ENCODE results near the gene CCDC17.

The CCDC17 gene

GRCh38 chr1:45623972-45624371 is at the start of gene CCDC17:
TSS of gene CCDC17 (minus strand) at chr1:45624054. CDS start at chr1:45623909, 145 bp downstream.
- no peak for DNase-seq

GRCh38 chr1:45669859-45670655 is 46.2 kb upstream of the CCDC17 start:
- no peak for DNase-seq

GRCh38 chr1:45669379-45669778 is 45.5 kb upstream of the CCDC17 start:
- DNase-seq, result no peak

GRCh38 chr1:45668526-45668925 is 44.7 kb upstream of the CCDC17 start:
- DNase-seq, result no peak

- DNase-seq, result no peak
These were observed 43.7 kb upstream of the CCDC17 start for GRCh38 chr1:45667321-45668111.

- DNase-seq, result no peak
These were observed 43.0 kb upstream of the CCDC17 start for GRCh38 chr1:45666836-45667235.

DNA sequence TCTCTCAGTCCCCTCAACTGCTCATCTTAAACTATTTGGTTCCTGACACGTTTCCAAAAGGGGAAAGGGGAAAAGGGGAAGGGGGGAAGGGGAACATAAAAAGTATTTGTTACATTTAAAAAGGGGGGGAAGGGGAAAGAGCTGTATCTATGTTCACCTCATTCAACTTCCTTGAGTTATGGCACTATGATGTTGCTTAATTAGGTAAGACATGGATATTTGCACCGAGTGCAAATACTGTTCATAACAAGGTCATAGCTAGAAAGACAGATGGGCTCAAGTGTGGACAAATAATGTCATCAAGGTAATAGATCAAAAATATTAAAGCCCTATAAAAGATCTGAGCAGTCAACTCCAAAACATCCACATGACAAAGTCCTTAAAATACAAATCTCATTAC is 36.5 kb upstream of the CCDC17 start:
- no peak for DNase-seq

DNA sequence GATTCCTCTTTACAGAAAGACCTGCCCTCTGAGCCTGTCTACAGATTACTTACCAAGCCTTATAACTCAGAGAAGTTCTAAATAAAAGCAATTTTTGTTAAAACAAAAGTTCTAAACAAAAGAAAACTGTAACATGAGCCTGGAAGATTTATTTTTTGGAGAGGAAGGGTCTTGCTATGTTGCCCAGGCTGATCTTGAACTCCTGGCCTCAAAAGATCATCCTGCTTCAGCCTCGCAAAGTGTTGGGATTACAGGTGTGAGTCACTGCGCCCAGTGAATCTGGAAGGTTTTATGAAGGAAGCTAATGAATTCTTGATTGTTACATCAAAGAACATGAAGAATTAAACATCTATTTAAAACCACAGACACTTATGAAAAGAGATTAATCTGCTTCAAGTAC is 35.4 kb upstream of the CCDC17 start:
- DNase-seq, result no peak

DNA sequence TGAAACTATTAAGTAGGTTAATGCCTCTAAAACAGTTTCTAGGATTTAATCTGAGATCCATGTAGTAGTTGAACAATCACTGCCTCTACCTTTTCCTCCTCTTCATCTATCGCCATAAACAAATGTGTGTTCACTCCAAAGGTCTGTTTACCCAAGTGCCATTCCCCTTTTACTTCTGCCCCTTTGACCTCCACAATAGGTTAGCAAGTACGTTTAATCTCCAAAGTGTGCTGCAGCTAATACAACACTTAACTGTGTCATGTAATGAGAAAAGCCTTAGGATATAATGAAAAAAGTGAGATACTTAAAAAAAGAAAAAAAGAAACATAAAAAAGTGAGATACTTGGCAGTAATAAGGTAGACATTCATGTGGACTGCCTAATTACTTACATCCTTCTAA is 34.3 kb upstream of the CCDC17 start:
- no peak for DNase-seq

GRCh38 chr1:45656573-45657226 is 32.8 kb upstream of the CCDC17 start:
- no peak for DNase-seq

- no peak for DNase-seq
These were observed 30.9 kb upstream of the CCDC17 start for GRCh38 chr1:45654540-45655280.

GRCh38 chr1:45647248-45648021 is 23.6 kb upstream of the CCDC17 start:
- DNase-seq, result no peak

GRCh38 chr1:45644661-45645060 is 20.8 kb upstream of the CCDC17 start:
- DNase-seq, result no peak

DNA sequence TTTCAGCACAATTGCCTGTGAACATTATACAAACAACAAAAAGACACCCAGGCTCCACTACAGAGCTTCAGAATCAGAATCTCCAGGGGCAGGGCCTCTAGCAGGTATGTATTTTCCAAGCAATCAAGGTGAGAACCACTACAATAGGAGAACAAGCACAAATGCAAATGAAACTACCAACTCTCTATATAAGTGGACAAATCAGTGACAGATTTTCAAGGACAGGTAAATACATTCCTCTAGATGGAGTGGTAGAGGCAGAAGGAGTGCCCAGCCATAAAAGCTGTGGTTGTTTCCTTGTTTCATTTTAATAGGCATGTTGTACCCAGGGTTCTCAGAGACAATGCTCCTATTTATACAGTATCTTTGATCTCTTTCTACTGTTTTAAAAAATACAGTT is 20.1 kb upstream of the CCDC17 start:
- no peak for DNase-seq

DNA sequence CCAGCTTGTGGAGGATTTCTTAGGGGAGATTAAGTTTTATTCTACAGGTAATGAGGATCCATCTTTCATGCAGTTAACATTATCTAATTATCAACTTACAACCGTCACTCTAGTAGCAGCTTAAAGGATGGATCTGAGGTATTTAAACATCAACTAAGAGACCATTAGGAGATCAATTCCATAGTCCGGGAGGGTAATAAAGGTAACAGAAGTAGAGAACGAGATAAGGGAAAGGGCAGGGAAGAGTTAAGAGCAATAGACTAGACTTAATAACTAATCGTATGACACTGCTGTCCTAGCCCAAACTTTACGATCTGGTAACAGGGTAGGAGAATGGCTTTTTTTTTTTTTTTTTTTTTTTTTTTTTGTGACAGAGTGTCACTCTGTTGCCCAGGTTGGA is 19.5 kb upstream of the CCDC17 start:
- DNase-seq, result no peak

- no peak for DNase-seq
These were observed 16.4 kb upstream of the CCDC17 start for GRCh38 chr1:45640293-45640692.

DNA sequence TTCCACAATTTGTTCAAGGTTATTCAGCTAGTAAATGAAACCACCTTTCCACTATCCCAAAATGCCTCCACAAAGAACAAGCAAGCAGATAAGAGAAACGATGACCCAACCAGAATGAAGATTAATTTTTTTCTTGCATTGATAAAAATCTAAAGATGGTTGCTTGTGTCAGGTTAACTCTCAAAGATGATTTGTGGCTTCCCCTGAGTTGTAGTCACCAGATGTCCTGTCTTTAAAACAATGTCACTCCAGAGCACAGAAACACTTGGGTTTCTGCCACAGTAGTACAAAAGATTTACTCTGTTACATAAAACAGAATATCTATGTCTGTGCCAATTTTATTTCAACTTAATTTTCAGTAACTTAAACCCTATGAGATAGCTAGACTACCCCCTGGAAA is 11.4 kb upstream of the CCDC17 start:
- no peak for DNase-seq

DNA sequence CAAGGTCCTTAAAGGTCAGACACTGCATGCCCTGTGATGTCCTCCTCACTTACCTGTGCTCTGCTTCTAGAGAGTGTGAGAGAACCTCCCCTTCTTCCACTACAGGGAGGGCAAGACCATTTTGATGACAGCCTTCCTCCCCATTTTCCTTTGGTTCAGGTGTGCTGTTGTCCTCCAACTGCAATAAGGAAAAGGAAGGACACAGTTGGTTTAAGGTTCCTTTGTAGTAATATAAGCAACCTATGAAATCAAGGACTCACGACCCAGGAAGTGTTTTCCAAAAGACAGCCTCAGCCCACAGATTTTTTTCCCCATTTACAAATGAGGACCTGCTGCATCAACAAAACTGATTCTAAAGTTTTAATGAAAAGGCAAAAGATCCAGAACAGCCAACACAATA is 6.6 kb upstream of the CCDC17 start:
- no peak for DNase-seq

DNA sequence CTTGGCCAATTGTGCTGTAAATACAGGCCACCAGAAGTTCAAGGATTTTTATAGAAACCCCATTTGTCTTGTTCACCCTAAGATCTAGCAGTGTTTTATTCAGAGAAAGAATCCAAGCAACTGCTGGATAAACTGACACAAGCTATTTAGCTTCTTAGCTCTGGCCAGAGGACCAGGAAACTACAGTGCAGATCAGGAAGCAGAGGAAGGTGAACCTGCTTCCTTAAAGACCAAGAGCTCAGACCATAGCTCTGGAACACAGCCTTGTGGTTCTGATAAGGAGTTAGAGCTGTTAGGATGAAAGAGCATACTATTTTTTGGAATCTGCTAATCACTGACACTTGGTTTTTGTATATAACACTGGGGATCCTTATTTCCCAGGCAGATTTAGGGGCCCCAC is 5.2 kb upstream of the CCDC17 start:
- no peak for DNase-seq

- DNase-seq, result no peak
These were observed 1.1 kb downstream of the CCDC17 start for GRCh38 chr1:45622524-45623394.

DNA sequence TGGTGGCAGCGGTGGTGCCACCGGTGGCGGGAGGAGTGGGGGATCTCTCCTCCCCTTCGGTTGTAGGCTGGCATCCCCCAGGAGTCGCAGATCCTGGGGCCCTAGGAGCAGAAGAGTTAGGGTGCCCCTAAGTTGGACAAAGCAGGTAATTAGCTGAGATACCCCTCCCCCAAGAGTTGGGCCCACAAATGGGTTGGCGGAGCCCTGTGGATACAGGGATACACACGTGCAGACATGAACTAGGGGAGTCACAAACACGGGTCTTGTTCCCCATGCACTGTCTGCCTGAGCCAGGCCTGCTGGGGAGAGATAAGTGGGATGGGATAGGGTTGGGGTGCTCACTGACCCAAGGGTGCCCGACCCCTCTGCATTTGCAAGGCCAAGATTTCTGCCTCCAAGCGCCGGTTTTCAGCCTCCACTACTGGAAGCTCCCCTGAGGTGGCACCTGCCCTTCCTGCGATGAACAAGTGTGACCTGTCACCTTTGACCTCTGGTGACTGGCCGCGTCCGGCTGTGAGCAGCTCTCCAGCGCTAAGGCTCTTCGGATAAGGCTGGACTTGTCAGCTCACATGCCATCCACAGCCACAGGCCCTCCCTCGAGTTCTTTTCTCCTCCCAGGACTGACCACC is 1.8 kb downstream of the CCDC17 start:
- DNase-seq, result no peak

All from NCI-H1105 treated with DMSO at 0.1 percent for 48 hours (cell line).